HUES48 (cell line): ENCODE measurements around the gene CPB2.

ENCODE experiments used
- H3K27ac ChIP-seq: one replicate; pipeline ENCODE4 v1.7.0; 2013; ENCODE audit warnings: low read depth, low read length, inconsistent platforms
- H3K27me3 ChIP-seq: 2 replicates; pipeline ENCODE4 v1.6.1; 2013; ENCODE audit warnings: mild to moderate bottlenecking, low read length; ENCODE audit not compliant: control insufficient read depth, insufficient read depth
- H3K36me3 ChIP-seq: 2 replicates; pipeline ENCODE4 v1.6.1; 2013; ENCODE audit warnings: low read length; ENCODE audit not compliant: control insufficient read depth, insufficient read depth
- H3K4me1 ChIP-seq: 2 replicates; pipeline ENCODE4 v1.6.1; 2013; ENCODE audit warnings: mild to moderate bottlenecking, low read length; ENCODE audit not compliant: control insufficient read depth, insufficient read depth
- H3K4me3 ChIP-seq: 2 replicates; pipeline ENCODE4 v1.5.1; 2013; ENCODE audit warnings: mild to moderate bottlenecking, low read depth, low read length
- H3K9ac ChIP-seq: 2 replicates; pipeline ENCODE4 v1.6.1; 2013; ENCODE audit warnings: mild to moderate bottlenecking, low read depth, low read length, moderate library complexity
- H3K9me3 ChIP-seq: 2 replicates; pipeline ENCODE4 v1.6.1; 2013; ENCODE audit warnings: low read length; ENCODE audit not compliant: control insufficient read depth, insufficient read depth

CPB2 gene

DNA sequence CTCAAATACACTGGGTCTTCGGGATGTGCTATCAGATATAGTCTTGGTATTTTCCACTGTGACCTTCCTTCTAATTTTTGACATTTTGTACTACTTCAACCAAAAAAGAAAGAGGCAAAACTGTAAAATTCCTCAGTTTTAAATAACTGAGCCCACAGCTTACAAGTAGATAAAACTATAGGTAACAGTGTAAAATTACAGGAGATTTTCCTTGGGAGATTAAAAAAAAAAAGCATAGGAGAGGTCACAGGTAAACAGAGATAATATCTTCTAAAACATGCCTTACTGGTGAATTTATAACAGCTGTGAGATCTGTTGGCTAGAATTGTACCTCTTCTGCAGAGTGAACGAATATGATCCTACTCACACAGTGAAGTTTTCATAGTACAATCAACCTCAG, 59.4 kb downstream of the CPB2 start:
- no peak overlapping the region for H3K9ac ChIP-seq
- no peak overlapping the region for H3K27ac ChIP-seq
- H3K9me3 ChIP-seq, result no peaks in the 10 kb centered on the region
- H3K4me1 ChIP-seq, result no peaks in the 10 kb centered on the region
- H3K4me3 ChIP-seq, result no peak overlapping the region
- H3K36me3 ChIP-seq, result peaks cover 21% of the 10 kb centered on the region
- no peaks in the 10 kb centered on the region for H3K27me3 ChIP-seq

- Histone ChIP-seq H3K4me1 (no peaks in the 10 kb centered on the region), H3K27ac (no peak overlapping the region), H3K9me3 (no peaks in the 10 kb centered on the region), H3K4me3 (no peak overlapping the region), H3K9ac (no peak overlapping the region), H3K27me3 (no peaks in the 10 kb centered on the region), H3K36me3 (peaks cover 36% of the 10 kb centered on the region)
Observed at GRCh38 chr13:46043647-46044046, 61.2 kb downstream of the CPB2 start.

GRCh38 chr13:46041419-46041839, 63.4 kb downstream of the CPB2 start:
- no peak overlapping the region for H3K27ac ChIP-seq
- peaks cover 45% of the 10 kb centered on the region for H3K36me3 ChIP-seq
- no peaks in the 10 kb centered on the region for H3K4me1 ChIP-seq

GRCh38 chr13:46040763-46041162, 64.1 kb downstream of the CPB2 start:
- H3K27ac ChIP-seq, result no peak overlapping the region
- H3K9ac ChIP-seq, result no peak overlapping the region
- H3K4me1 ChIP-seq, result no peaks in the 10 kb centered on the region
- H3K36me3 ChIP-seq, result peaks cover 45% of the 10 kb centered on the region
- no peaks in the 10 kb centered on the region for H3K9me3 ChIP-seq
- no peaks in the 10 kb centered on the region for H3K27me3 ChIP-seq
- H3K4me3 ChIP-seq, result no peak overlapping the region

More at GRCh38 chr13:46041419-46041839, 63.4 kb downstream of the CPB2 start:
- no peaks in the 10 kb centered on the region for H3K9me3 ChIP-seq
- H3K9ac ChIP-seq, result no peak overlapping the region
- H3K27me3 ChIP-seq, result no peaks in the 10 kb centered on the region
- no peak overlapping the region for H3K4me3 ChIP-seq

DNA sequence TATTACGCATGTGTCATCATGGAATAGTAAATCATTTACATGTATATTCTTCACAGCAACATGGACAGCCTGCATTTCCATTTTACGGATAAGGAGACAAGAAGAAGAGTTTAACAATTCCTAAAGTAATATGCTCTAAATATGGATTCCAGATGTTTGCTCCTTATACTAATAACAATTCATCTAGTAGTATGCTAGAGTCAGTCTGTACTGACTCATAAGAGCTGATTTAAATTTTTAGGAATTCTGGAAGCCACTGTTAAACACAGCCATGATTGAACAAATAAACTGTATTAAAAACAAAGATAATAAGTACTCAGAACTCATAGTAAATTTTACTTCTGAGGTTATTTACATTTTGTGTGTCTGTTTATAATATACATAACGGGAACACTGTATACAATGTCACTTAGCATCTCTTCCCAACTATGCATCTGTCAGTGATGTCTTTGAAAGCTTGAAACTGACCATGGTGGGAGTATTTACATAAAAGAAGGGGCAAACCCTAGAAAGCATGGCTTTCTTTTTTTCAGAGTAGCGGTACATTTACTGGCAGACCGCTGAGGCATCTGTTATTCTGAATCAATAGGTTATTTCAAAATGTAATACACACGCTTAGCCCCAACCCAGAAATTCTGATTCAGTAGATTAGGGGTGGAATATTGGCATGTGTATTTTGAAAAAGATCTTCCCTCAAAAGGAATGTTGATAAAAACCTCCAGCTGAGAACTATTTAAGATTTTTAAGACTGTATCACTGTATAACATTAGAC, 65.2 kb downstream of the CPB2 start:
- Histone ChIP-seq H3K27ac (no peak overlapping the region), H3K36me3 (peaks cover 45% of the 10 kb centered on the region), H3K4me3 (no peak overlapping the region), H3K27me3 (no peaks in the 10 kb centered on the region), H3K4me1 (no peaks in the 10 kb centered on the region), H3K9ac (no peak overlapping the region), H3K9me3 (no peaks in the 10 kb centered on the region)

DNA sequence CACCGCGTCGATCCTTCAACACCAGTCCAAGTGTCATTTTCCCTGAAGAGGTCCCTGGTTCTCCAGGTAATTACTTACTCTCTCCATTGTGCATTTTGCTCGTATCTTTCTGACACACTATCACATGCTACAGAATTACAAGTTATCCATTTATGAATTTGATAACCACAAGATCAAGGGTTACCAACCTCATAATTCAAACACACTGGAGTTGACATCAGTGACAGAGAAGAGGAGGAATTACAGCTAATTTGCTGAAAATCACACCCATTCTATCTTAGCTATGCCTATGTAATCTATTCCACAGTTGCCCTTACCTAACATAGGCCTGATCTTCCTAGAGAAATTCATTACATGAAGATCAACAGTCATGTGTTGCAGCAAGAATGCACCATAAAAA, 66.5 kb downstream of the CPB2 start:
- Histone ChIP-seq H3K27ac (no peak overlapping the region), H3K9me3 (no peaks in the 10 kb centered on the region), H3K9ac (no peak overlapping the region), H3K36me3 (peaks cover 47% of the 10 kb centered on the region), H3K4me1 (no peaks in the 10 kb centered on the region), H3K4me3 (no peak overlapping the region), H3K27me3 (no peaks in the 10 kb centered on the region)

DNA sequence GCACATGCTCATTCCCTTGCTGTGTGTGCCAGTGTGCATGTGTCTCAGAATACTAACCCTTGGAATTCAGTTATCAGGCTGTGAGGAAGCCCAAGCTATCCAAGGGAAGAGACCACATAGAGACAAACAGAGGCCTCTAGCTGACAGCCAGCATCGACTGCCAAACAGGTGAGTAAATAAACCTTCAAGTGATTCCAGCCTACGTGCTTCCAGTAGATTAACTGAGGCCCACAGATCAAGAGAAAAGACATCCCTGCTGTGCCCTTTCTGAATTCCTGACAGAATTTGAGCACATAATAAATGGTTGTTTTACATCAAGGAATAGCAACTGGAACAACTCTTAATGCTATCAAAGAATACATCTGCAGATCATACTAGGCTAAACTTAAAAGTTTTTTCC, 69.8 kb downstream of the CPB2 start:
- H3K27me3 ChIP-seq, result no peaks in the 10 kb centered on the region
- no peak overlapping the region for H3K4me3 ChIP-seq
- peaks cover 31% of the 10 kb centered on the region for H3K36me3 ChIP-seq
- H3K27ac ChIP-seq, result no peak overlapping the region
- no peaks in the 10 kb centered on the region; the same call in 1 of the 2 replicates for H3K9me3 ChIP-seq
- H3K4me1 ChIP-seq, result no peaks in the 10 kb centered on the region
- H3K9ac ChIP-seq, result no peak overlapping the region

DNA sequence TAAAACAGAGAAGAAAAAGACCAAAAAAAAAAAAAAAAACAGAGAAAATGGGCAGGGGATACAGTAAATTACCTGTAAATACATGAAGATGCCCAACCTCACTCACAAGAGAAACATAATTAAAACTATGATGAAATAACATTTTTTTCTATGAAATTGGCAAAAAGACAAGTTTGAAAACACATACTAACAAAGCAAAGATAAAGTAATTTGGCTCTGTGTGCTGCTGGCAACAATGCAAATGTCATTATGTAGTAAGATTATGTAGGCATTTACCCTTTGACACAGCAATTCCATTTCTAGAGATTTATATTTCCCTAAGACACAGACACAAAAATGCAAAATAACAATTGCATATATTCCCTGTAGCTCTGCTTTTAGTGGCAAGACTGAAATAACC, 72.5 kb downstream of the CPB2 start:
- Histone ChIP-seq H3K36me3 (peaks cover 10% of the 10 kb centered on the region; the same call in 1 of the 2 replicates), H3K27me3 (no peaks in the 10 kb centered on the region), H3K27ac (no peak overlapping the region), H3K4me1 (no peaks in the 10 kb centered on the region), H3K4me3 (no peak overlapping the region), H3K9me3 (no peaks in the 10 kb centered on the region; the same call in 1 of the 2 replicates), H3K9ac (no peak overlapping the region)

- Histone ChIP-seq H3K36me3 (peaks cover 10% of the 10 kb centered on the region; the same call in 1 of the 2 replicates), H3K4me1 (no peaks in the 10 kb centered on the region)
Observed at GRCh38 chr13:46031581-46032263, 73.1 kb downstream of the CPB2 start.

DNA sequence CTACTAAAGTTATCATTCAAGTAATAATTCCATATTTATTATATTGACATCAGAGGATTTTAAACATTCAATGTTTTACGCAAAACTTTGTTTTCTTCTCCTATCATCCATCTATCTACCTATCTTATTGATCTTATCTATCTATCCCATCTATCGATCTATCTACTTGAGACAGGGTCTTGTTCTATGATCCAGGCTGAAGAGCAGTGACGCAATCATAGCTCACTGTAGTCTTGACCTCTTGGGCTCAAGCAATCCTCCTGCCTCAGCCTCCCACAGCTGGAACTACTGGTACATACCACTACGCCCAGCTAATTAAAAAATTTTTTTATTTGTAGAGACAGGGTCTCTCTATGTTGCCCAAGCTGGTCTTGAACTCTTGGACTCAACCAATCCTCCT, 79.7 kb downstream of the CPB2 start:
- Histone ChIP-seq H3K36me3 (peaks cover 16% of the 10 kb centered on the region), H3K9ac (no peak overlapping the region), H3K4me3 (no peak overlapping the region), H3K27ac (no peak overlapping the region), H3K27me3 (no peaks in the 10 kb centered on the region), H3K4me1 (no peaks in the 10 kb centered on the region), H3K9me3 (no peaks in the 10 kb centered on the region)

More at GRCh38 chr13:46031581-46032263, 73.1 kb downstream of the CPB2 start:
- Histone ChIP-seq H3K9me3 (no peaks in the 10 kb centered on the region; the same call in 1 of the 2 replicates), H3K9ac (no peak overlapping the region), H3K27me3 (no peaks in the 10 kb centered on the region), H3K27ac (no peak overlapping the region), H3K4me3 (no peak overlapping the region)

GRCh38 chr13:46022481-46022880, 82.4 kb downstream of the CPB2 start:
- Histone ChIP-seq H3K27me3 (no peaks in the 10 kb centered on the region), H3K36me3 (peaks cover 43% of the 10 kb centered on the region), H3K27ac (no peak overlapping the region), H3K4me3 (no peak overlapping the region), H3K4me1 (no peaks in the 10 kb centered on the region), H3K9ac (no peak overlapping the region), H3K9me3 (no peaks in the 10 kb centered on the region)
